Subcutaneous adipose tissue (tissue), 4 donors: ENCODE data around the gene CATSPER3. TPM values are rescaled to one million over a fixed set of nuclear protein-coding genes. Genes with fewer than 3 reads are reported as not detected.

Experiments
- total RNA-seq, 4 donors: library from RNA; depleted of rRNA; stranded (reverse); fragments of >200 nt; gene quantifications; one replicate each; pipeline ENCODE4 v1.1.0, GENCODE V29; 2016
- TF ChIP-seq, protein P1 (sequence below): fragments of 450-650 bp; IDR thresholded peaks from one replicate; pipeline ENCODE4 v1.5.1; 2016; ENCODE audit warnings: low read depth, mild to moderate bottlenecking, control low read depth, antibody characterized with exemption, moderate library complexity

Gene CATSPER3
- total RNA-seq = under 1 TPM in 2 of 4 donors, not detected in 2; 0.34 to 0.98 TPM

DNA sequence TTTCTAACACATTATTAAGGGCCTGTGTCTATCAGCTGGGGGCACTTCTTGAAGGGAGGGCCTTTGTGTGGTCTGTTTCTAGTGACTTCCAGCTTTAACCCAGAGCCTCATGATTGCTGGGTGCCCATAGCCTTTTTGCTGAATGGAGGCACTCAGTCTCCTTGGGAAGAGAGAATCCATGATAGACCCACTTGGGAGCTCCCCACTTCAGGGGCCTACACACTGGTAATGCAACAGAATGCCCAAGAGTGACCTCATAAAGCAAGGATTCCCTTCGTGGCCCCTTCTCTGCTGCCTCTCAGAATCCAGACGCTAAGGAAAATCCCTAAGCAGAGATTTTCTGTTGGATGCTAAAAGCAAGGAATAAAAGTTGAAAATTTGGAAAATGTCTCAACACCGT is at the start of gene CATSPER3:
TSS of gene CATSPER3 (plus strand) at position 301 of the 400 bp plus-strand sequence. CDS start at position 386, 85 bp downstream.
- TF ChIP-seq, protein P1, sequence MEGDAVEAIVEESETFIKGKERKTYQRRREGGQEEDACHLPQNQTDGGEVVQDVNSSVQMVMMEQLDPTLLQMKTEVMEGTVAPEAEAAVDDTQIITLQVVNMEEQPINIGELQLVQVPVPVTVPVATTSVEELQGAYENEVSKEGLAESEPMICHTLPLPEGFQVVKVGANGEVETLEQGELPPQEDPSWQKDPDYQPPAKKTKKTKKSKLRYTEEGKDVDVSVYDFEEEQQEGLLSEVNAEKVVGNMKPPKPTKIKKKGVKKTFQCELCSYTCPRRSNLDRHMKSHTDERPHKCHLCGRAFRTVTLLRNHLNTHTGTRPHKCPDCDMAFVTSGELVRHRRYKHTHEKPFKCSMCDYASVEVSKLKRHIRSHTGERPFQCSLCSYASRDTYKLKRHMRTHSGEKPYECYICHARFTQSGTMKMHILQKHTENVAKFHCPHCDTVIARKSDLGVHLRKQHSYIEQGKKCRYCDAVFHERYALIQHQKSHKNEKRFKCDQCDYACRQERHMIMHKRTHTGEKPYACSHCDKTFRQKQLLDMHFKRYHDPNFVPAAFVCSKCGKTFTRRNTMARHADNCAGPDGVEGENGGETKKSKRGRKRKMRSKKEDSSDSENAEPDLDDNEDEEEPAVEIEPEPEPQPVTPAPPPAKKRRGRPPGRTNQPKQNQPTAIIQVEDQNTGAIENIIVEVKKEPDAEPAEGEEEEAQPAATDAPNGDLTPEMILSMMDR = no peak

DNA sequence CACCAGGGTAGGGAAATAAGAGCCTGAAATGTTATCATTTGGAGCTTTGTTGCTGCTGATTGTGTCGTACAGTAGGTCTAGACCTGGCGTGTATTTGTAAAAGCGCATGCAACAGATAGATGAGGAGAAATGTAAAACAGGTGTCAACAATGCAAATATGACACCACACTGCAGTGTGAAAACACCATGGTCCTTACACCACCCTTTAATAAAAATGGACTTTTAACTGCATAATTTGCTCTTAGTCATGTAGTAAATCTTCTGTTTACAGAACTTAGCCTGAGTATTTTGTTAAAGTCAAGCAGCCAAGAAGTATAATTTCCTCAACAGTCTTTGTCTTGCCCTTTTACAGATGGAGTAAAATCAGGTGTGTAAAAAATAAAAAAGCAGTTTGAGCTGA is 48.8 kb upstream of the CATSPER3 start:
- TF ChIP-seq, protein P1 = no peak

DNA sequence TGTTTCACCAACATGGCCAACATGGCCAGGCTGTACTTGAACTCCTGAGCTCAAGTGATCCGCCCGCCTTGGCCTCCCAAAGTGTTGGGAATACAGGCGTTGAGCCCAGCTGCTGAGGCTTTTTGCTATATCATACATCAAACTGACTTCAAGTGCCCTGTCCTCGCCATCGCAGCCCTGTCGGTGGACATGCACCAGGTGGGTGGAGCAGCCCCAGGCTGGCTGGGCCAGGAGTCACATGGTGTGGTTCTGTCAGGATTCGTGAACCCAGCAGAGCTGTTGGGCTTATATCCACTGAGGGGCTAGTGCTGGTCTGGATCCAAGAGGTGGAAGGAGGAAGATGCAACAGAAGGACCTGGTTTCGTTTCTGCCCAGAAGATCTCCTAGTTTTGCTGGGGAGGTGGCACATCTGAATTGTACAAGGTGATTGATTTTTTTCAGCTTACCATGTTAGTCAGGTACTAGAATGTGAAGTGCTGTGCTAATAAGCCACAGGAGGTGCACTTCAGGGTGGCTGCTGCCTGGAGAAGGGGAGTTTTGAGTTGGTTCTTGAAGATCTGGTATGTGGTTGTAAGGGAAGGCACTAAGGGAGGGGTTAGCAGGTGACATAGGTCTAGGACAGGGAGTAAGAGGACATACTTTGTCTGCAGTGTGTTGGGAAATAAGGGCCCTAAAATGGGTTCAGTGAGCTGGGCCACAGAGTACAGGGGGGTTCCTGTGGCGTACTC is 46.7 kb upstream of the CATSPER3 start:
- TF ChIP-seq, protein P1 = no peak

DNA sequence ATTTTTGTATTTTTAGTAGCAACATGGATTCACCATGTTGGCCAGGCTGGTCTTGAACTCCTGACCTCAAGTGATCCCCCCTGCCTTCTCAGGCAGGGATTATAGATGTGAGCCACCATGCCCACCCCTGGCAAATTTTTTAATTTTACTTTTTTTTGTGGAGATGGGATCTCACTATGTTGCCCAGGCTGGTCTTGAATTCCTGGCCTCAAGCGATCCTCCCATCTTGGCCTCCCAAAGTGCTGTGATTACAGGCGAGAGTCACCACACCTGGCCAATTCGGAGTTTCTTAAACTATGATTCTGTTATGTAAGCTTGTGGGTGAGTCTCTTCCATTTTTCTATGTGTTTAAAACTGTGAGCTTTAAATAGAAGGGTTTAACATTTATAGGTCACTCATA is 35.2 kb upstream of the CATSPER3 start:
- TF ChIP-seq, protein P1 = no peak

DNA sequence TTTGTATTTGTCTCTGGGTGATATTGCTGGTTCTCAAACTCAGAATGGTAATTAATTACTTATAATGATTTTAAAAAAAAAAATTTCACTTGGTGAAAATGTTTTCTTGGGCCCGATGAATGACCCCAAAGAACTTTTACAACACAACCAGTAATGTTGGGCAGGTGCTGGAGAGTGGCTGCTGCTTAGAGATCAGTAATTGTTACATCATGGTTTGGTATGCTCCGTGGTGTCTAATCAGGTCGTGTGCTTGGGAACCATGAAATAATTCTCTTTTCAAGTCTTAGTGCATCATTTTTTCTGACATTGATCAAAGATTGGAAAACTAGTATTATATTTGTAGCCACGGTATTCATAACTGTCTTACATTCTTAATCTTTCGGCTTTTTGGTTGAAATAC is 33.5 kb upstream of the CATSPER3 start:
- TF ChIP-seq, protein P1 = no peak

DNA sequence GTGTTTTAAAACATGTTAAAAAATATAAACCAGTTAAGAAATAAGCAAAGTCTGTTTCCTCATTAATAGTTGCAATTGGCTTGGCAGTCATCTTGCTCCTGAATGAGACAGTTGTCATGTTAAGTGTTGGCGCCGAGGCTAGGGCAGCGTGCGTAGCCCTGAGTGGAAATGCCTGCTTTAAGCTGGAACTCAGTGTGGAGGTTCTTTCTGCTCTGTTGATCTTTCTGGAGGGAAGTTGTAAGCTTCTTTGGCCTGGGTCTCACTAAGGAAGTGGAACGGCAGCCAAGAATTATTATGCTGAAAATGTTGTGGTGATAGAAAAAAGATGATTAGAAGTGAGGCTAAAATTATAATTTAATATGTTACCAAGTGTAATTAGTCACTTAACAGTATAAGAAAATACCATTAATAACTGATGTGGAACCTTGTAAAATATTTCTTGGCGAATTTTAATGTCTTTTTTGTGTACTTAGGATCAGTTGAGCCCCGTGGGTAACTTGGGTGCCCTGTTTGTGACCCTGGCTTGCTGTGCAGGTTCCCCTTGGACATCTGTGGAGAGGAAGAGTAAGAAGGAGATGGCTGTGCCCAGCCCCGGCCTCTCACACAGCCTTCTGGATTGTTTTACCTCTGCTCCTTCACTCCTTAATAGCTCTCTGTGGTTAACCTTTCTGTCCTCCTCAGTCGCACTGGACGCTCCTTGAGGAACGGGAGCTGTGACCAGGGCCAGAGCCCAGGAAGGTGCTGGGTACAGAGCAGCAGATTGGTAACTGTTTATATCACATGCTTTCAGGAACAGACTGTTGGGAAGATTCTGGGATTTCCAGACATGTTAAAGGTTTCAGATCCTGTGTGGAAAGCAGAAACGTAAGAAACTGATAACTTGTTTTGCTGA is 31.8 kb upstream of the CATSPER3 start:
- TF ChIP-seq, protein P1 = no peak

DNA sequence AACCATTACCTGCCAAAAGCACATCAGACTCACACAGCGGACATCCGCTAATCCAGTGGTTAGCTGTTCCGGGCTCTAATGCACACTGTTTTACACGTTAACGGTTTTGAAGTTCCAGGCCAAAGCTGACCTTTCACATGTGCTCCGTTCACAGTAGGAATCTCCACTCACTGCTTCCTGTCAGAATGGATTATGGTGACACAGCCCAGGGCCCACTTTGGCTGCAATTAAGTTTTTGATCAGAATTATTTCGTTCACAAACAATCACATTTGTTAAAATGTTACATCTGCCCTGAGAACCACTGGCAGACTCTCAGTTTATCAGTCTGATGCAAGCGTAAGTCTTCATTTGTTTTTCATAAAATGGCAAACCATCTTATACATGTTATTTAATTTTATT is 30.2 kb upstream of the CATSPER3 start:
- TF ChIP-seq, protein P1 = no peak
